ENCODE results near the gene PCCA.

The PCCA gene

GRCh38 chr13:100409132-100409531 lies 320.2 kb downstream of the PCCA start:
- H3K9me3 ChIP-seq (ENCODE audit: insufficient read depth, low read length): peaks cover 29% of the 10 kb centered on the region
- H2AFZ ChIP-seq (ENCODE audit: low read depth, low read length): no peak overlapping the region
- H3K27me3 ChIP-seq (ENCODE audit: low read depth, low read length): no peaks in the 10 kb centered on the region
- H3K4me2 ChIP-seq (ENCODE audit: low read length): no peak overlapping the region
- no peaks in the 10 kb centered on the region for H3K79me2 ChIP-seq (ENCODE audit: low read length)
- no peaks in the 10 kb centered on the region for H4K20me1 ChIP-seq (ENCODE audit: insufficient read depth, low read length)
- no peak overlapping the region for H3K4me3 ChIP-seq (ENCODE audit: low read length)
- H3K4me1 ChIP-seq (ENCODE audit: low read length): no peaks in the 10 kb centered on the region
- no peak overlapping the region for H3K27ac ChIP-seq (ENCODE audit: low read length)
- H3K9ac ChIP-seq (ENCODE audit: low read length): no peak overlapping the region
- H3K36me3 ChIP-seq (replicated peaks; ENCODE audit: low read depth, low read length): peaks cover 11% of the 10 kb centered on the region
- TF ChIP-seq CTCF (IDR thresholded peaks at IDR 0.05; ENCODE audit: low read depth, low read length): no peak
- TF ChIP-seq EZH2phosphoT487 (IDR thresholded peaks at IDR 0.05; ENCODE audit: low read depth): no peak

GRCh38 chr13:100423375-100423774 lies 334.5 kb downstream of the PCCA start:
- TF ChIP-seq EZH2phosphoT487 (IDR thresholded peaks at IDR 0.05; ENCODE audit: low read depth) (no peak), CTCF (IDR thresholded peaks at IDR 0.05; ENCODE audit: low read depth, low read length) (no peak)
- no peaks in the 10 kb centered on the region for H3K9me3 ChIP-seq (ENCODE audit: insufficient read depth, low read length)
- H2AFZ ChIP-seq (ENCODE audit: low read depth, low read length): peak overlapping the region; percentile 43
- no peaks in the 10 kb centered on the region for H3K79me2 ChIP-seq (ENCODE audit: low read length)
- peak overlapping the region; percentile 17; the same call in 1 of the 2 replicates for H3K9ac ChIP-seq (ENCODE audit: low read length)
- peak overlapping the region; percentile 56 for H3K4me3 ChIP-seq (ENCODE audit: low read length)
- peak overlapping the region; percentile 73 for H3K4me2 ChIP-seq (ENCODE audit: low read length)
- no peaks in the 10 kb centered on the region for H3K36me3 ChIP-seq (replicated peaks; ENCODE audit: low read depth, low read length)
- no peaks in the 10 kb centered on the region for H3K27me3 ChIP-seq (ENCODE audit: low read depth, low read length)
- no peaks in the 10 kb centered on the region for H4K20me1 ChIP-seq (ENCODE audit: insufficient read depth, low read length)
- H3K27ac ChIP-seq (ENCODE audit: low read length): peak overlapping the region; percentile 35
- H3K4me1 ChIP-seq (ENCODE audit: low read length): peaks cover 23% of the 10 kb centered on the region

DNA sequence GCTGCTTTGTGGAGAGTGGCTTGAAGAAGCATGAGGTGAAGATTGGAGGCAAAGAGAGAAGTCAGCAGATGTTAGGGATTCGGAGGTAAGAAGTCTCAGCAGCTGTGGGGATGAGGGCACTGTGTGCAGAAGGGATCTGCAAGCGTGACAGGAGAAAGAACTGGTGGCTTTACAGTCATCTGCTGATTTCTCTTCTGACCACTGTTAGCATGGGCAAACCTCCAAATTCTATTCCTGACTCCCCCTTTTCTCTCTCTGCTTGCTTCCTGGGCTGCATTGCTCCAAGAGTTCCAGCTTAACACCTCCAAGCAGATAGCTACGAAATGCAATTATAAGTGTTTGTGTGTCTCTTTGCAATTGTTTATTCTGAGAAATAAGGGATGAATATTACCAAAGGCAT lies 340.1 kb downstream of the PCCA start:
- TF ChIP-seq CTCF (IDR thresholded peaks at IDR 0.05; ENCODE audit: low read depth, low read length): no peak
- no peak for TF ChIP-seq EZH2phosphoT487 (IDR thresholded peaks at IDR 0.05; ENCODE audit: low read depth)
- Histone ChIP-seq H3K79me2 (ENCODE audit: low read length) (no peaks in the 10 kb centered on the region), H3K4me2 (ENCODE audit: low read length) (no peak overlapping the region), H3K36me3 (replicated peaks; ENCODE audit: low read depth, low read length) (no peaks in the 10 kb centered on the region), H4K20me1 (ENCODE audit: insufficient read depth, low read length) (no peaks in the 10 kb centered on the region), H3K4me1 (ENCODE audit: low read length) (peaks cover 15% of the 10 kb centered on the region), H3K27me3 (ENCODE audit: low read depth, low read length) (no peaks in the 10 kb centered on the region), H3K9me3 (ENCODE audit: insufficient read depth, low read length) (no peaks in the 10 kb centered on the region), H3K27ac (ENCODE audit: low read length) (no peak overlapping the region), H2AFZ (ENCODE audit: low read depth, low read length) (no peak overlapping the region), H3K9ac (ENCODE audit: low read length) (no peak overlapping the region), H3K4me3 (ENCODE audit: low read length) (no peak overlapping the region)

GRCh38 chr13:100432611-100433010 lies 343.7 kb downstream of the PCCA start:
- Histone ChIP-seq H2AFZ (ENCODE audit: low read depth, low read length) (no peak overlapping the region), H3K9ac (ENCODE audit: low read length) (no peak overlapping the region), H3K36me3 (replicated peaks; ENCODE audit: low read depth, low read length) (peaks cover 3% of the 10 kb centered on the region), H3K9me3 (ENCODE audit: insufficient read depth, low read length) (no peaks in the 10 kb centered on the region), H3K27ac (ENCODE audit: low read length) (no peak overlapping the region), H3K27me3 (ENCODE audit: low read depth, low read length) (no peaks in the 10 kb centered on the region), H4K20me1 (ENCODE audit: insufficient read depth, low read length) (no peaks in the 10 kb centered on the region; the same call in 1 of the 2 replicates), H3K4me3 (ENCODE audit: low read length) (no peak overlapping the region), H3K4me2 (ENCODE audit: low read length) (no peak overlapping the region), H3K4me1 (ENCODE audit: low read length) (peaks cover 21% of the 10 kb centered on the region), H3K79me2 (ENCODE audit: low read length) (no peaks in the 10 kb centered on the region)
- TF ChIP-seq CTCF (IDR thresholded peaks at IDR 0.05; ENCODE audit: low read depth, low read length): no peak
- no peak for TF ChIP-seq EZH2phosphoT487 (IDR thresholded peaks at IDR 0.05; ENCODE audit: low read depth)
